Inflammatory macrophage treated with lipopolysaccharide for 4 hours (primary cell): ENCODE results near the gene VTI1B.

Experiments
- DNase-seq: peaks from one replicate; pipeline ENCODE4 v3.0.0-alpha.2; 2020

Gene VTI1B

GRCh38 chr14:67675219-67675582, 769 bp upstream of the VTI1B start:
- DNase-seq: no peak

DNA sequence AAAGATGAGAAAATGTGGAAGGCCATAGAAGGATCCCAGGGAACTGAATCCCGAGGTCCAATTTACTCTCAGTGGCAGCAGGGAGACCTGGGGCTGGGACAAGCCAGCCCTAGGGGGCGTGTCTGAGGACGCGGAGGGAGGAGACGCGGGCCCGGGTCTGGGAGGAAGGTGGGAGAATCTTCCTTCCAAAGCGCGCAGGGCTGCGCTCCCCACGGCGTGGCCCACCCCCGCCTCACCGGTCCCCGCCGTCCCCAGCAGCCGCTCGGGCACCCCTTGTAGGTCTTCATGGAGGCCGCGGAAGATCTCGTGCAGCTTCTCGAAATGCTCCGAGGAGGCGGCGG, 323 bp downstream of the VTI1B start:
- peak; percentile 65 for DNase-seq

- no peak for DNase-seq
Observed at GRCh38 chr14:67673451-67673850, 981 bp downstream of the VTI1B start.

- no peak for DNase-seq
Observed at GRCh38 chr14:67668559-67668958, 5.9 kb downstream of the VTI1B start.

DNA sequence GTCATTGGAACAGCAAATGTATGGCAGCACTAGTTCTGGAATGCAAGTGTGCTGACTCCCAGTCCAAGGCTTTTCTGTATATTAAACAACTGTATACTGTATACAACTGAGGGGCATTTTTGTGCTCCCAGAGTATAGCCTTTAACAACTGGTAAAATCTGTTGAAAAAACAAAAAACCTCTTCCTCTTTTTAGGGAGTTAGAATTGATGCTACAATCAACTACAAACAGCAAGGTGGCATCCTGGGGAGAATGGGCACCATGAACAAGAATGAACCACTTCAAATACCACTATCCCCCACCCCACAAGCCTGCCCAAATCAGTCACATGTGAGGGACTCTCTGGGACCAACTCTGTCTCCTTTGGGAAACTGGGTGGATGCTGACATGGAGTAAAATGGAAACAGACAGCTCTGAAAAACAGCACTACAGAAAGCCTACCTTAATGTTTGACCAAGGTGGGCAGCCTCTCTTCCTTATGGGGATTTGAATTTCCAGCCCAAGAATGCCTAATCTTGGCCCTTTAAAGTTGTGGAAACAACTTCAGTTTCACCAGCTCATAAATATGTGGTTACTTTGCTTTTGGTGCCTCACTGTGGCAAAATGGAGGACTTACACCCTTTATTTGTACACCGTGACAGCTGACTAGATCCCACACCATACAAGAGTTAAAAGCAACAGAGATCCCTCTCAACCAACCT, 7.5 kb downstream of the VTI1B start:
- DNase-seq: peak; percentile 66

DNA sequence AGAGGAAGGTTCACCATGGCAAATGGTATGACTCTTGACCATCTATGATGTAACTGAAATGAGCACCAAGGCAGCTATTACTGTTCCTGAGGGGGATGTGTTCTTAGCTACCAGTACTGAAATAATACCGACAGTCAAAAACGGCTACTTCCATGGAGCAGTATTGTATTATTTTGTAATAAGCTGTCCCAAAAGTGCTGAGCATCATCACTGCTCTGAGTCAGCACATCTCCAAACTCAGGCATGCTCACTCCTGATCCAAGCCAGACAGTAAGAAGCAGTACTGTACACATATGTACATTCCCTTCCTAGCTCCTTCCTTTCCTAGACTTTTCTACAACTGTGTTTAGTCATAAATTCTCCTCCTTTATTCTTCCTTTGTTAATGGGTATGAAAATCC, 8.6 kb downstream of the VTI1B start:
- DNase-seq: peak; percentile 15

DNA sequence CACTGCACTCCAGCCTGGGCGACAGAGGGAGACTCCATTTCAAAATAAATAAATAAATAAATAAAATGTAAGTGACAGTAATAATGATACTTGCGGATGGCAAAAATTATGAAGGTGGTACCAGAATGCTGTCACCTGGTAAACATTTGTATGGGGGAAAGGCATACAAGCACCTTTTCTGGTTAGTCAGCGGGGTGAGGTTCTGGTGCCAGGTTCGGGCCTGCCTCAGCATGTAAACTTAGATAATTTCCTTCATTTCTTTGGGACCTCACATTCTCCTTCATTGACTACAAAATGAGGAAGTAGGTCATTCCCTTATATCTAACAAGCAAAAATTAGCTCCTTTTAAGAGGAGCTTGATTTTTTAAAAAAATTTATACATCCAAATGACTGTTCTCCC, 10.8 kb downstream of the VTI1B start:
- DNase-seq: no peak

DNA sequence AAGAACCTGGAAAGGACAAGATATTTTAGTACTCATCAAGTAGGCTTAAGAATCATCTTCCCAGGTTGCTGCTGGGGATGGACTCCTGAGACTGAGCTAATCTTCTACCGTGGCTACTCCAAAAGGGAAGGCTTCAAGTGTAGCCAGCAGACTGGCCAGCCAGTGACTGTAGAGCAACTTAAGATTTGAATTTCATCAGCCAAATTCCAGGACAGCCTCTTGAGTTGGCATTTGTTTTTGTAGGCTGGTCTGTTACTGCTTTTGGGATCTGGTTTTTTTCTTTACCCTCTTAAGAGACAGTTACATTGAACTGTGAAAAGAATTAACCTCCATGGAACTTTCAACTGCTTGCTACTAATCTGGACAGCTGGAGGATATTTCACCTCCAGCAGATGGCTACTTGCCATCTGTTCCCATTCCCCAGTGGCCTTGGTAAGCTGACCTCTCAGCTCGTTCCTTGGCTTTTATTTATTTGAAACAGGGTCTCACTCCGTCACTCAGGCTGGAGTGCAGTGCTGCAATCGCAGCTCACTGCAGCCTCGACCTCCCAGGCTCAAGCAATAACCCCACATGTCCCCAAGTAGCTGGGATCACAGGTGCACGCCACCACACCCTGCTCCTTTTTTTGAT, 20.7 kb downstream of the VTI1B start:
- DNase-seq: no peak

DNA sequence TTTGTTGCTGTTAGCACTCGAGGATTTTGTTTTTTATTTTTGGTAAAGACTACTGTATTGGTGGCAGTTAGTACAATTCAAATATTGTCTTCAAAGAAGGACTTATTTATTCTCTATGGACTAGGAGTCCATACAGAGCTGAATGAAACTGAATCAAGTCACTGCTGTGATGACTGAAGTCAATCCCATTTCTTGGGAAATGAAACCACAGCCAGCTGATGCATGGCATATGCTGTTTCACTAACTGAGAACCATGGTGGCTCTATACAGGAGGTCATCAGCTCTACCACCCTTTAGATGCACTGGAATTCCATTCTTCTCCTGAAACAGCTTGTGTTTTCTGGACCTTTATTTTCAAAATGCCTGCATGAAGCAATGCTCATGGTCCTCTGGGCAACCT, 22.2 kb downstream of the VTI1B start:
- peak; percentile 15 for DNase-seq

DNA sequence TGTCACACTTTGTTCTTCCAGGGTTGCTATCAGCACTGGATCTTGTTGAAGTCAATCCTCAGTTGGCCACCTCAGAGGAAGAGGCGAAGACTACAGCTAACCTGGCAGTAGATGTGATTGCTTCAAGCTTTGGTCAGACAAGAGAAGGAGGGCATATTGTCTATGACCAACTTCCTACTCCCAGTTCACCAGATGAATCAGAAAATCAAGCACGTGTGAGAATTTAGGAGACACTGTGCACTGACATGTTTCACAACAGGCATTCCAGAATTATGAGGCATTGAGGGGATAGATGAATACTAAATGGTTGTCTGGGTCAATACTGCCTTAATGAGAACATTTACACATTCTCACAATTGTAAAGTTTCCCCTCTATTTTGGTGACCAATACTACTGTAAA, 23.7 kb downstream of the VTI1B start:
- no peak for DNase-seq

DNA sequence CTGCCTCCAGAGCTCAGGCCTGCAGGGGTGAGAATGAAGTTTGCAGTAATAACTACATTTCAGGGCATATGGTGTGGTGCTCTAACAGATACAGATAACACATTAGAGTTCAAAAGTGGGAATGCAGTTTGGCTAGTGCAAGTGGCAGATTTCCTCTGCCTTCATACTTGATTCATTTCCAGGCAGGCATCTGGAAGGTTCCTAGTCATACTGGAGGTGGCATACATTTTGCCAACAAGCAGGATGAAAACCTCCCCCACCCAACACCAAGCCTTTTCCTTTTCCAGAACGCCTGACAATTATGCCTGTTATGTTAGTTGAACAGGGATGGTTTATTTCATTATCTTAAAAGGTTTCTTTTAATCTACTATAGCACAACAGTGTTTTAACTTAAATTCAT, 24.3 kb downstream of the VTI1B start:
- DNase-seq: no peak

GRCh38 chr14:67646131-67646530, 28.3 kb downstream of the VTI1B start:
- DNase-seq: no peak

DNA sequence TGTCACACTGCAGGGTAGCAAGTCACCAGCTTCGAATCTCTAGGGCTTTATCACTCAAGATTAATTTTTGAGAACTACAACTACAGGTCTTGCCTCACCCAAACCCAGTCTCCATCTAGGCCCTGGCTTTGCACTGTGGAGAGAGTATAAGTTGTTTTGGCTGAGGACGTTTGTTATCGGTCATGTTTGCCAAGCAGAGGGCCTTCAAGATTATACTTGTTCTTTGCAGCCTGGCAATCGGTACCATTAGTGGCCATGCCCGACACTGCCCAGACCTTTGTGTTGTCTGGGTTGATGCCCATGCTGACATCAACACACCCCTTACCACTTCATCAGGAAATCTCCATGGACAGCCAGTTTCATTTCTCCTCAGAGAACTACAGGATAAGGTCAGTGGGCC, 29.0 kb downstream of the VTI1B start:
- DNase-seq: no peak

- no peak for DNase-seq
Observed at GRCh38 chr14:67644428-67644827, 30.0 kb downstream of the VTI1B start.

DNA sequence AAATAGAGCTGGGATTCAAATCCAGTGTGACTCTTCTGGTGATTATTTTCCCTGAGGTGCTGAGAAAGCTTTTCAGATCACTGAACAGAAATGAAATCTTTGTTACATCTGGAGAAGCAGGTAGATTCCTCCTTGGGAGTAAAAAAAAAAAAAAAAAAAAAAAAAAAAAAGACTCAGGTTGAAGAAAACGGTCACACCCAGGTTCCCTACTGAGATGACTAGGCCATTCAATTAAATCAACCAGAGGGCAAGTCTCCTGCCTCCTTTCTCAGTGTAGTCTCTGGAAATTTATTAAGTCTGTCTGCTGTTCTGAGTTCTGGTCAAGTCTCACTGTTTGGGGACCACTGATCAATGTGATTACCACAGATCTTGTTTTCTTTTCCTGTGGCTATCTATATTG, 30.7 kb downstream of the VTI1B start:
- no peak for DNase-seq

- no peak for DNase-seq
Observed at GRCh38 chr14:67641902-67642749, 32.3 kb downstream of the VTI1B start.

- no peak for DNase-seq
Observed at GRCh38 chr14:67641480-67641879, 33.0 kb downstream of the VTI1B start.

GRCh38 chr14:67638642-67639041, 35.8 kb downstream of the VTI1B start:
- DNase-seq: no peak

GRCh38 chr14:67636361-67636919, 38.0 kb downstream of the VTI1B start:
- DNase-seq: no peak

DNA sequence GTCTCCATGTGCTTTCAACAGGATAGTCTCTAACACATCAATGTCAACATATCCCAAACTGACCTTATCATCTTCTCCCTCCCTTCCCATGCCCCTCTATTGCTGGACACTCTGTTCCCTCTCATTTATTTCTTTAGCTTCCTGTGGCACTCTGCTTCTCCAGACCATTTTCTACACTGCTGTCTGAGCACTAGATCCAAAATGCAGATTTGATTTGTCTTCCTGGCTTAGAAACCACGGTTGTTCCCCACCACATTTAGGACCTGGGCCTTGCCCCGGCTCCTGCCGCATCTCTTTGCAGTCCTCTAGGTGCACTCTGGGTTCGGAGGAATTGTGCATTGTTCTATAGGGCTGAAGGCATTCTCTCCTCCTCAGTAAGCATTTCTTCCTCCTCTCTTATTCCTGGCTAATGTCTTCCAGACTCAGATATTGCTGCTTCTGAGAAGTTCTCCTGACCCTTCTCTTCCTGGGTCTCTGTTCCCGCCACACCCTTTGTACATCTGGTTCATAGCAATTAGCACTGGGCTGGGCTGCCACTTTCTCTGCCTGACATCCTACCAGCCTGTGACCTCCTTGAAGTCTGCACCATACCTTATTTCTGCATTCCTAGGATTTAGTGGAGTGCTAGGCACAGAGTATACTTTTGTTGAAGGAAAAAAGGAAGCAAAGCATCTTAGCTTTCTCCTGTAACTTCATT, 40.8 kb downstream of the VTI1B start:
- no peak for DNase-seq

DNA sequence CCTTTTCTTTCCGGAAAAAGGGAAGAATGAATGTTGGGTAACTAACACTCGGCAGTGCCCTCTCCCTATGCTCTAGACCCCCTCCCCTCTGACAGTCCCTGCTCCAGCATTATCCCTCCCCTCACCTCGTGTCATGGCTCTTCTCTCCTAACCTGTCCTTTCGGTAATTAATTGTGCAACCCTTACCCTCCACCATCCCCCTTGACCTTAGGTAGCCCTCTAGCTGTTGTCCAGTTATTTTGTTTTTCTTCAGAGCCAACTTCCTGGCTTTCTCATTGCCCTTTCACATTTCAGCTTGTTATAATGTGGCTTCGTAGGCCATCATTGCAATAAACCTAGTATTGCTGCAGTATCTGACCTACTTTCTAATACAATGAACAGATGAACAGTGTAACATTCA, 43.5 kb downstream of the VTI1B start:
- DNase-seq: no peak

GRCh38 chr14:67630186-67630585, 44.2 kb downstream of the VTI1B start:
- DNase-seq: no peak

GRCh38 chr14:67627519-67627918, 46.9 kb downstream of the VTI1B start:
- DNase-seq: no peak
